Left lung (tissue), 10 donors: ENCODE results near the gene TIMM50. TPM values are rescaled to one million over a fixed set of nuclear protein-coding genes. Genes with fewer than 3 reads are reported as not detected.
A peak's percentile ranks its signal among the peaks of the same experiment; 100 is the strongest.

ENCODE experiments used
- ATAC-seq: fragments of 200-7000 bp; cut with Tn5 transposase; one replicate; pipeline ENCODE4 v1.9.1; 2020; ENCODE audit warnings: moderate library complexity
- DNase-seq, 4 donors: peaks; one replicate each; pipeline ENCODE4 v3.0.0-alpha.2; 2013 to 2020
- H3K27ac ChIP-seq, 2 donors: fragments of 200-600 bp; sonication (generic) in 1 of 2; one replicate each; pipeline versions ENCODE4 v1.5.0 to v1.8.0; 2020 to 2021
- H3K27me3 ChIP-seq, 2 donors: fragments of 200-600 bp; sonication (generic) in 1 of 2; one replicate each; pipeline versions ENCODE4 v1.5.0 to v1.8.0; 2020 to 2021
- H3K36me3 ChIP-seq, 2 donors: fragments of 200-600 bp; sonication (generic) in 1 of 2; one replicate each; pipeline versions ENCODE4 v1.5.0 to v1.8.0; 2020 to 2021
- H3K4me1 ChIP-seq, 2 donors: fragments of 200-600 bp; one replicate each; pipeline ENCODE4 v1.8.0; 2021
- H3K4me3 ChIP-seq, 2 donors: fragments of 200-600 bp; sonication (generic) in 1 of 2; one replicate each; pipeline versions ENCODE4 v1.5.0 to v1.8.0; 2020 to 2021; ENCODE audit warnings: mild to moderate bottlenecking in 1 of 2
- H3K9me3 ChIP-seq, 2 donors: fragments of 200-600 bp; sonication (generic) in 1 of 2; one replicate each; pipeline versions ENCODE4 v1.5.0 to v1.8.0; 2020 to 2021
- intact Hi-C, 2 donors: fragments of 100-400 bp; cut with DNase I; formaldehyde crosslinking; loops; one replicate each; pipeline versions ENCODE4 v1.11.2 to v1.14.2; 2022
- polyA plus RNA-seq, 6 donors: library from polyadenylated mRNA; unstranded; fragments of 120-200 nt; gene quantifications; one replicate each; pipeline ENCODE4 v1.2.1, GENCODE V29; 2013; ENCODE audit not compliant: insufficient read length in 6 of 6
- total RNA-seq, 2 donors: library from RNA; stranded (reverse); fragmentation: NEBNext Ultra II Directional; extraction: Animal tissue kit (Norgen Biotek cat#: 25700); gene quantifications; one replicate each; pipeline ENCODE4 v1.2.1, GENCODE V29; 2021
- TF ChIP-seq, protein P1 (sequence below), 2 donors: fragments of 200-600 bp; sonication (generic) in 1 of 2; IDR thresholded peaks; one replicate each; pipeline versions ENCODE4 v1.5.0 to v1.8.0; 2021; ENCODE audit warnings: antibody characterized with exemption in 2 of 2
- donor health status: DM: no; HTN: yes; CAD: no.
- donor health status: DM: no; HTN: no; CAD: no.

TIMM50 gene
- total and polyA plus RNA-seq, 8 donors: 46.0 to 76.0 (median 68.4) TPM

DNA sequence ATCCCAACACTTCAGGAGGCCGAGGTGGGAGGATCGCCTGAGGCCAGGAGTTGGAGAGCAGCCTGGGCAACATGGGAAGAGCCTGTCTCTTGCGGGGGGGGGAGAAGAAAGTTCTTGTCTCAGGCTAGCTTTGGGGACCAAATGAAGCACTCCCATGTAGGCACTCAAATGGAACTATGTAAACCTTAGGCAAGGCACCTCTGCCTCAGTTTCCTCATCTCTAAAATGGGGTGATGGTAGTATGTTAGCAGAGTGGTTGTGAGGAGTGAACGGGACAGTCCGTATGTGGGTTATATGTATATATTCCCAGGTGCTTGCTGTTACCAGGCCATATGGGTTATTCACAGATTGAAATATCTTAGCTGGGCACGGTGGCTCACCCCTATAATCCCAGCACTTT, 11.6 kb downstream of the TIMM50 start:
- intact Hi-C loops: no loop called here

DNA sequence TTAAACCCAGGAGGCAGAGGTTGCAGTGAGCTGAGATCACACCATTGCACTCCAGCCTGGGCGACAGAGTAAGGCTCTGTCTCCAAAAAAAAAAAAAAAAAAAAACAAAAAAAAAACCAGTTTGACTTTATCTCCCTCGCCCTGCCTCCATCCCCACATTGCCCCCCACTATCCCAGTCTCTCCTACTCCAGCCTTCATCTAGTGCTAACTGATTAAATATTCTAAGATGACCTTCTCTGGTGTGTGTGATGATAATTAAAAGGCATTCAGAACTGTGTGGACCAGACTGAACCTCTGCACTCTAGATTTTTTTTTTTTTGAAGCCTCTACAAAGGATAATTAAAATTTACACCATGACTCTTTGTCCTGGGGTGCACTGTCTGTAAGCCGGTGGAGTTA, 12.2 kb downstream of the TIMM50 start:
- DNase-seq: no peak
- Histone ChIP-seq H3K27me3 (peaks cover 12 to 29% of the 10 kb centered on the region in 2 donors), H3K4me1 (peaks cover 2 to 4% of the 10 kb centered on the region in 2 donors), H3K27ac (no peak overlapping the region), H3K4me3 (no peak overlapping the region), H3K36me3 (peaks cover 0 to 40% of the 10 kb centered on the region in 2 donors), H3K9me3 (no peaks in the 10 kb centered on the region)
- no peak for ATAC-seq
- TF ChIP-seq, protein P1, sequence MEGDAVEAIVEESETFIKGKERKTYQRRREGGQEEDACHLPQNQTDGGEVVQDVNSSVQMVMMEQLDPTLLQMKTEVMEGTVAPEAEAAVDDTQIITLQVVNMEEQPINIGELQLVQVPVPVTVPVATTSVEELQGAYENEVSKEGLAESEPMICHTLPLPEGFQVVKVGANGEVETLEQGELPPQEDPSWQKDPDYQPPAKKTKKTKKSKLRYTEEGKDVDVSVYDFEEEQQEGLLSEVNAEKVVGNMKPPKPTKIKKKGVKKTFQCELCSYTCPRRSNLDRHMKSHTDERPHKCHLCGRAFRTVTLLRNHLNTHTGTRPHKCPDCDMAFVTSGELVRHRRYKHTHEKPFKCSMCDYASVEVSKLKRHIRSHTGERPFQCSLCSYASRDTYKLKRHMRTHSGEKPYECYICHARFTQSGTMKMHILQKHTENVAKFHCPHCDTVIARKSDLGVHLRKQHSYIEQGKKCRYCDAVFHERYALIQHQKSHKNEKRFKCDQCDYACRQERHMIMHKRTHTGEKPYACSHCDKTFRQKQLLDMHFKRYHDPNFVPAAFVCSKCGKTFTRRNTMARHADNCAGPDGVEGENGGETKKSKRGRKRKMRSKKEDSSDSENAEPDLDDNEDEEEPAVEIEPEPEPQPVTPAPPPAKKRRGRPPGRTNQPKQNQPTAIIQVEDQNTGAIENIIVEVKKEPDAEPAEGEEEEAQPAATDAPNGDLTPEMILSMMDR (IDR thresholded peaks at IDR 0.05): no peak
- intact Hi-C loops: no loop called here

More for the DNA sequence above, 11.6 kb downstream of the TIMM50 start:
- Histone ChIP-seq H3K4me1 (no peaks in the 10 kb centered on the region), H3K9me3 (no peaks in the 10 kb centered on the region), H3K36me3 (peaks cover 0 to 46% of the 10 kb centered on the region in 2 donors), H3K27me3 (peaks cover 7 to 23% of the 10 kb centered on the region in 2 donors), H3K4me3 (no peak overlapping the region), H3K27ac (no peak overlapping the region)
- TF ChIP-seq, protein P1 (IDR thresholded peaks at IDR 0.05): no peak
- DNase-seq (no peak), ATAC-seq (no peak)

DNA sequence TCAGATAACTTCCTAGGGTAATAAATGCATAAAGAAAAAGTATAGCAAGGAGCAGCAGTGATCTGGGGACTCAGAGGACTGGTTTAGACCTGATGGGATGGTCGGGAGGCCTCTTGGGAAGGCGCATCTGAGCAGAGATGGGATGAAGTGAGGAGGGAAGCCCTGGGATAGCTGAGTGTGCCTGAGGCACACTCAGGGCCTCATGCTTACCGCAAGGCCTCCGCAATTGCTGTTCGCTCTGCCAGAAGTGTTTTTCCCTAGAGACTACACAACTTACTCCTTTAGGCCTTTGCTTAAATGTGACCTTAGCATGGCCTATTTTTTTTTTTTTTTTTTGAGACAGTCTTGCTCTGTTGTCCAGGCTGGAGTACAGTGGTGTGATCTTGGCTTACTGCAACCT, 14.0 kb downstream of the TIMM50 start:
- intact Hi-C loops: no loop called here
- ATAC-seq: no peak
- H3K4me1 ChIP-seq: peaks cover 8 to 16% of the 10 kb centered on the region in 2 donors

DNA sequence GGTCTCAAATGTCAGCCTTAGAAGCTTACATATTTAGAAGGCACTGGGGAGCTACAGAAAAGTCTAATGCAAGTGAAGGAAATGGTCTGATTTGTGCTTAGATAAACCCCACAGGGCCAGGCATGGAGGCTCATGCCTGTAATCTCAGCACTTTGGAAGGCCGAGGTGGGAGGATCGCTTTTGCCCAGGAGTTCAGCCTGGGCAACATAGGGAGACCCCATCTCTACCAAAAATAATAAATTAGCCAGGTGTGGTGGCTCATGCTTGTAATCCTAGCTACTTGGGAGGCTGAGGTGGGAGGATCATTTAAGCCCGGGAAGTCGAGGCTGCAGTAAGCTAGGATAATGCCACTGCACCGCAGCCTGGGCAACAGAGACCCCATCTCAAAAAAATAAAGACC, 15.4 kb downstream of the TIMM50 start:
- Histone ChIP-seq H3K36me3 (peaks cover 0 to 7% of the 10 kb centered on the region in 2 donors), H3K9me3 (no peaks in the 10 kb centered on the region), H3K4me1 (peaks cover 8 to 16% of the 10 kb centered on the region in 2 donors), H3K27ac (no peak overlapping the region), H3K27me3 (peaks cover 44 to 62% of the 10 kb centered on the region in 2 donors), H3K4me3 (no peak overlapping the region)
- intact Hi-C loops: no loop called here
- no peak for DNase-seq
- TF ChIP-seq, protein P1 (IDR thresholded peaks at IDR 0.05): no peak
- ATAC-seq: no peak

More for the DNA sequence above, 14.0 kb downstream of the TIMM50 start:
- peak in 1 of 4 donors; percentile 3 for DNase-seq
- H3K9me3 ChIP-seq: no peaks in the 10 kb centered on the region
- no peak overlapping the region for H3K4me3 ChIP-seq
- TF ChIP-seq, protein P1 (IDR thresholded peaks at IDR 0.05): no peak
- H3K36me3 ChIP-seq: peaks cover 0 to 21% of the 10 kb centered on the region in 2 donors
- peaks cover 31 to 48% of the 10 kb centered on the region in 2 donors for H3K27me3 ChIP-seq
- no peak overlapping the region for H3K27ac ChIP-seq

DNA sequence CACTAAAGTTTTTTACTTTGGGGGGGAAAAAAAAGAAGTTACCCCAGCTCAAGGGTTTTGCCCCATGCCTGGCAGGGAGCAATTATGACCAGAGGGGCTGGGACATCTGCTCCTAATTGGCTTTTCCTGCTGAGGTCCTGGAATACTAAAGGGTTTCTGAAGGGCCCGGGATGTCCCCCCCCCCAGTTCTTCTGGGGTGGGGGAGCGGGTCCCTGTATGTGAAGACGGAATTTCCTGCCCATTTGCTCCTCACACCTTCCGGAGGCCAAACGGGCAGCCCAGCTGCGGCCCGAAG, 17.0 kb downstream of the TIMM50 start:
- Histone ChIP-seq H3K9me3 (no peaks in the 10 kb centered on the region), H3K4me1 (peaks cover 8 to 18% of the 10 kb centered on the region in 2 donors), H3K27me3 (peaks cover 45 to 78% of the 10 kb centered on the region in 2 donors), H3K4me3 (no peak overlapping the region), H3K36me3 (no peaks in the 10 kb centered on the region), H3K27ac (no peak overlapping the region)
- DNase-seq (peak in 1 of 4 donors; percentile 3), ATAC-seq (no peak)
- TF ChIP-seq, protein P1 (IDR thresholded peaks at IDR 0.05): no peak
- intact Hi-C loops: no loop called here
